H7 (cell line): ENCODE data around the gene INTS6L. TPM values are rescaled to one million over a fixed set of nuclear protein-coding genes. Genes with fewer than 3 reads are reported as not detected.
A peak's percentile ranks its signal among the peaks of the same experiment; 100 is the strongest.

Experiments
- DNase-seq: peaks from one replicate; pipeline ENCODE4 v3.0.0; 2012
- H3K27me3 ChIP-seq: 2 replicates; pipeline ENCODE4 v1.6.0; 2011; ENCODE audit warnings: mild to moderate bottlenecking, low read length; ENCODE audit not compliant: control insufficient read depth, insufficient read depth
- H3K36me3 ChIP-seq: replicated peaks from 2 replicates; pipeline ENCODE4 v1.5.1; 2011; ENCODE audit warnings: low read length; ENCODE audit not compliant: control insufficient read depth, insufficient read depth
- H3K4me3 ChIP-seq: 2 replicates; pipeline ENCODE4 v1.5.1; 2011; ENCODE audit warnings: low read depth, mild to moderate bottlenecking, control low read depth, low read length, moderate library complexity; ENCODE audit not compliant: insufficient read depth
- total RNA-seq: library from RNA; depleted of rRNA; stranded (reverse); fragments of >200 nt; shearing (Covaris generic); gene quantifications from 2 replicates; pipeline ENCODE4 v1.2.3, GENCODE V29; 2014

Gene INTS6L
- total RNA-seq, 1 experiment from 2014 or later, result 12.4 TPM

DNA sequence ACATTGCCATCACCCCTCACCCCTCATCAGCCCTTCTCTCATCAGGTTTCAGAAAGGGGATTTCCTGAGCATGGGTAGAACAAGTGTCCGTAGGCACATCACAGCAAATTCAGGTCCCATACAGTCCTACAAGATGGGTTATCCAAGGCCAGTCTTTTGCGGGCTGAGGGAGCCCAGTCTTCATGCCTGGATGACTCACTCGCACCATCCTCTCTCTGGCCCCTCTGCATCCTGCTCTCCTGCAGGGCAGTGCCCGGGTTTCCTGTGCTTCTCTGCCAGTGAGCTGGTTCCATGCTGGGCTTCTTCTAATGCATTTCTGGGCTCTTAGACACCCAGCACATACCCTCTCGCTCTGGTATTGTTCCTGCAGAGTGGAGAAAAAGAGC lies 7.3 kb upstream of the INTS6L start:
- no peak for DNase-seq
- Histone ChIP-seq H3K27me3 (no peaks in the 10 kb centered on the region), H3K4me3 (no peak overlapping the region), H3K36me3 (no peaks in the 10 kb centered on the region)

DNA sequence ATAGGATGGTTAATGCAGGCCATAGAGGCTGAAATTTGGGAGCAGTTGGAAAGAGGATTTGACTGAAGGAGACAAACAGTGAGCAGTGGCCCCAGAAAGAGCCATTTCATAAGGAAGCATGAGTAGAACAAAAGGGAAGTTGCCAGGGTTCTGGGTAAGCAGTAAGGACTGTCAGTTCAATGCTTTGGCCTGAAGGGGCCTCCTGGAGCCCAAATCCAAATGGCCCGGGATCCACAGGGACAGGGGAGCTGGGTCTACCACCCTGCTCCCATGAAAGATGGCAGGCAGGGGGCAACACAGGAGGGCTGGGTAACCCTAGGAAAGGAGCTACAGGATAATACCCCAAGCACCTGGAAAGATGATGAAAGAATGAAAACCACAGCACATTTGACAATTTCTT lies 4.1 kb upstream of the INTS6L start:
- Histone ChIP-seq H3K4me3 (no peak overlapping the region), H3K27me3 (no peaks in the 10 kb centered on the region), H3K36me3 (no peaks in the 10 kb centered on the region)
- DNase-seq, result peak; percentile 11

DNA sequence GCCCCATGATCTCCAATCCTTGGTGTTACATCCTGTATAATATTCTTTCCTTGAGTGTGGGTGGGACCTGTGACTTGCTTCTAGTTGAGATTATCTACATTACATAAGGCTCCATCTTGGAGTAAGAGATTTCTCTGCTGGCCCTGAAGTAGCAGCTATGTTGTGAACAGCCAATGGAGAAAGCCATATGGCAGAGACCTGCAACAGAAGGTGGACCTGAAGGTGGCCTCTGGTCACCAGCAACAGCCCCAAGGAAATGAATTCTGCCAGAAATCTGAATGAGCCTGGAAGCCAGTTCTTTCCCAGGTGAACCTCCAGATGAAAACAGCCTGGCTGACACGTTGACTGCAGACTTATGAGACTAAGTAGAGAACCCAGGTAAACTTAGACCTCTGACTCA lies 2.3 kb upstream of the INTS6L start:
- Histone ChIP-seq H3K27me3 (no peaks in the 10 kb centered on the region), H3K4me3 (no peak overlapping the region), H3K36me3 (no peaks in the 10 kb centered on the region)
- DNase-seq, result no peak

DNA sequence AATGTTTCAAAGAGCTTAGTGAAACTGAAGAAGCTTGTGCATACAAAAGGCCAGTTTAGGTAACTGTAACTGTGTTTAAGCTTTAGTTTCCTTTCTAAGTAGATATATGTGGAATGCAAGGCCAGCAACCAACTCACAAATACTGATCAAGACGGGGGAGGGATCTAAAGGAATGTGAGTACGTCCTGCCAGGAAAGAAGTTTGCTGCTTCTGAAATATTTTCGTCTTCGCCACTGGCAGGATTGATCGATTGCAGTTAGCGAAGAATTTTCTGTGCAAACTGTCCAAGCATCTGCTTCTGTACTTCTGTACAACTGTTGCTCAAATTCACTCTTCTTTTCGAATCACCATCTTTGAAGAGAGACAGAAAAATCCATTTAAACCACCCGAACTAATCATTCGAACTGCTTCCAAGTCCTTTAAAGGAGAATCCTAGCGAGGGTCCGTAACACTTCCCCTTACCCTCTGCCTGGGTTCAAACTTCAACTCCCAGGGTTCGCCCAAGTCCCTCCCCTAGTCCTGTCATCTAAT lies 373 bp upstream of the INTS6L start:
- Histone ChIP-seq H3K4me3 (peak overlapping the region; percentile 23), H3K36me3 (no peaks in the 10 kb centered on the region), H3K27me3 (no peaks in the 10 kb centered on the region)
- no peak for DNase-seq

DNA sequence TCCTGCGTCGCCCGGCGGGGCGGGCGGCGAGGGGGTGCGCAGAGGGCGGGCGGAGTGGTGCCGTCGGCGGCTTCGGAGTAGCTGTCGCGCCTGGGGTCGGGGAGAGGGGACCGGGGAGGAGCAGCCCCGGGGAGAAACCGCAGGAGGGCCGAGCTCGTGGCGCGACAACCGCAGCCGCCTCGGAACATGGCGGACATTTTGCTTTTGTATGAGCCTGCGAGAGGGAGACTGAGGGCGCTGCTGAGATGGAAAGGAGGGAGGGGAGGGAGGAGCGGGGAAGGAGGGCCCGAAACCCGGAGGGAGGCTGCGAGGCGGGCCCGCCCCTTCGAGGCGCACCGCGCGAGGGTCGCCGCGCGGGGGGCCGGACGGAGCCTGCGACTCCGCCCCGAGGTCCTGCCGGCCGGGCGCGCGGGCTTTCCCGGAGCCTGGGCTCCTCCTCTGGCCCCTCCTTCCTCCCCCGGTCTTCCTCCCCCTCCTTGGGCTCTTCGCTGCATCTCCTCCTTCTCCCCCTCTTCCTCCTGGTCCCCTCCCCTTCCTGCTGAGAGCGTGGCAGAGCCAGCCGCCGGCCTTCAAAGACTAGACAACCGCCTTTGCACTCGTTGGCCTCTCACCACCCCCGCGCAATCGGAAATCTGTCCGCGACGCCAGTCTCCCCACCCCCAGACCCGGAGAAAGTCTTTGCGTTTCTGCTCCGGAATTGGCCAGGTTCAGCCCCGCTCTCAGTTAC lies 1.1 kb downstream of the INTS6L start:
- Histone ChIP-seq H3K4me3 (peak overlapping the region; percentile 77), H3K27me3 (no peaks in the 10 kb centered on the region), H3K36me3 (no peaks in the 10 kb centered on the region)
- DNase-seq, result peak; percentile 83

DNA sequence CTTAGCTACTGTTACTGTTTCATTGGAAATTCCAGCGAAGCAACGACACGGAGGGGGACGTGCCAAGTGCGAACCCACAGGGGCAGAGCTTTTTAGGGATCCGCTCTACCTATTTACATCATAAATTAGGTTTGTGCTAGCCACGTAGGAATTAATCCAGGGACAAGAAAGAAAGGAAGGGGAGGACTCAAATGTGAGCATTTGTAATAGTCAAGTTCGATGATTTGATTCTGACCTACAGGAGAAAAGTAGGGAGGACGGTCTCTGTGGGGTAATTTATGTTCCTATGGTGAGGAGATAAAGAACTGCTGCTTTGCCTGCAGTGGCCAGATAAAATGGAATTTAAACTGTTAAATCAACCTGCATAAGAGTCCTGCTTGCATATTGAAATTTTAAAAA lies 1.7 kb downstream of the INTS6L start:
- H3K4me3 ChIP-seq, result peak overlapping the region; percentile 63
- no peaks in the 10 kb centered on the region for H3K36me3 ChIP-seq
- DNase-seq, result no peak
- no peaks in the 10 kb centered on the region for H3K27me3 ChIP-seq

DNA sequence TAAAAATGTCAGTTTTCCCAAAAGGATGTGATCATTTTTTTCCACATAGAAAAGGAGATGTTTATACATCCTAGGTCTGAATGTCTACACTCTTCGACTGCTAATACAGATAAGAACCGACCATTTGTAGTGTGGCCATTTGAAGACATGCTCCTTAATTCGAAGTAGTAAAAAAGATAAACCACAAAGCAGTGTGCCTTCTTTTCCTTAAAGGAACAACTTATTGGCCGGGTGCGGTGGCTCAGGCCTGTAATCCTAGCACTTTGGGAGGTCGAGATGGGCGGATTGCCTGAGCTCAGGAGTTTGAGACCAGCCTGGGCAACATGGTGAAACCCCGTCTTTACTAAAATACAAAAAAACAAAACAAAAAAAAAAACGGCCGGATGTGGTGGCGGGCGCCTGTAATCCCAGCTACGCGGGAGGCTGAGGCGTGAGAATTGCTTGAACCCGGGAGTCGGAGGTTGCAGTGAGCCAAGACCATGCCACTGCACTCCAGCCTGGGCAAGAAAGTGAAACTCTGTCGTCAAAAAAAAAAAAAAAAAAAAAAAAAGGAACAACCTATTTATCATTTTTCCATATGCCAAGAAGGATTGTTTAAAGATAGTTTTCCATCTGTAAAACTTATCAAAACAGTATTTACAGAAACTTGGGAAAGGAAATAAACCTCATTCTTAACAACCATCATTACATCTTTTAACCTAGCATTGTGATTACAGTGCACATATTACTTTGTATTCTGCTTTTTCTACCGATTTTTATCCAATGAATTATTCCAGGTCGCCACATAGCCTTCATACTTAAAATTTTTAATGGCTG lies 2.6 kb downstream of the INTS6L start:
- Histone ChIP-seq H3K36me3 (no peaks in the 10 kb centered on the region), H3K27me3 (no peaks in the 10 kb centered on the region), H3K4me3 (no peak overlapping the region)
- DNase-seq, result no peak

DNA sequence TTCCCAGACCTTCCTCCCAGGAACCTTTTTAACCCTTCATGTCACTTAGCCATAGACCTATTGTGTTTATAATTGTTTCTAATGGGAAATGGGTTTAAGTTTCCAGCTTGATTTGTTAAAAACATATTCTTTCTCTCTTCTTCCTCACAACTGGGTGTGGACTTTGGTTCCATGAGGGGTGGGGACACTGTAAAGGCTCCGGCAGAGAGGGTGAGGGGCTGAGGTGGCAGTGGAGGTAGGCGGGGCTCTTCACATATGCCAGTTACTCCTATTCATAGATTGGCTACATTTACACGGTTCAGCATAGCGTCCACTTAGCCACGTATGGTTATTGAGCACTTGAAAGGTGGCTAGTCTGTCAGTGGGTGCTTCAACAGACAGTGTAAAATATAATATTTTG lies 7.8 kb downstream of the INTS6L start:
- H3K4me3 ChIP-seq, result no peak overlapping the region
- no peak for DNase-seq
- no peaks in the 10 kb centered on the region for H3K36me3 ChIP-seq
- H3K27me3 ChIP-seq, result no peaks in the 10 kb centered on the region

DNA sequence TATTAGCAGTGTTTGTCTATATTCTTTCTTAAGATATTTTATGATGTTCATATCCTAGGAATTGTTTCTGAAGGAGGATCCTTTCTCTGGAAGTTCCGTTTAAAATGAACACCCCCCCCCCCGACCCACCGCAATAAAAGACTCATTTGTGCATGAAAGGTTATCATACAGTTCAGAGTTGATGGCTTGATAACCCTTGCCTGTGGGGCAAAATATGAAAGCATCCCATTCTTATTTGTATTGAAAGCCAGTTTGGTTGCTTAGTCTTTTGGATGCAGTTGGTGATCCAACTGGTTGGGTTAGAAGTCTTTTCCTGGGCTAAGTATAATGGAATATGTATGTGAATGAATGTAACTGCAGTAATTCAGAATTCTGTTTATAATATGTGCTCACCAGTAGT lies 8.3 kb downstream of the INTS6L start:
- H3K36me3 ChIP-seq, result no peaks in the 10 kb centered on the region
- DNase-seq, result no peak
- no peak overlapping the region for H3K4me3 ChIP-seq

DNA sequence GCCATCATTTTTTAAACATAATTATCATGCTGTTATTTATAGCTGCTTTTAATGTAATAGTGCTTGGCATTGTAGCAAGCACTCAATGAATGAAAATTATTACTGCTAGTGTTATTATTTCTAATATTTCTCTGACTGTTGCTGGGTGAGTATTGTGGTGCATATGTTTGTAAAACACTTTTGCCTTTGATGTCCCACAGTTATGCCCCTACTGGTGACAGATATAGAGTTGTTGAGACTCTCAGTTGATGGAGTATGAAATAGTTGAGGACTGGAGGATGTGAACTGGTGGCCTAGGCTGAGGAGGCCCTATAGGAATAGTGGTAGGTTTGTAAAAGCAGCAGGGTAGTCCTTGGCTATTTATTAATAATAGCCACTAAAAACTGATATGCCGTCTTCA lies 9.6 kb downstream of the INTS6L start:
- Histone ChIP-seq H3K4me3 (no peak overlapping the region), H3K36me3 (no peaks in the 10 kb centered on the region), H3K27me3 (no peaks in the 10 kb centered on the region)
- no peak for DNase-seq

More for the DNA sequence above, 8.3 kb downstream of the INTS6L start:
- H3K27me3 ChIP-seq, result no peaks in the 10 kb centered on the region

DNA sequence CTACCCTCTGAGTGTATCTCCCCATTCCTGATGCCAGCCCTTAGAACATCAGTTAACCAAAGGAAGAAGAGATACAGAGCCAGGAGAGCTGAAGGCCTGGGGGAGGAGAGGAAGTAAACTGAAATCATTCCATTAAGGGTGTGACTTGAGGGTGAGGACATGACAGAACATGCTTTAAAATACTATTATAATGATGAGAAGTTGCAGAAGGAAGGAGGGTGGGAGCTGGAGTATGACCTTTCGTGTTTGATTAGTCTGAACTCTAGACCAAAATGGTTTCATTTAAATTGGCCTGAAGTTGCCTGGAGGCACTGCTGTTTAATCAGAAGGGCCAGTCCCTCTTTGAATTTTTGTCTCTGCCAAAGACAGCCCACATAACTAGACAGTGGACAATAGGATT lies 11.4 kb downstream of the INTS6L start:
- H3K36me3 ChIP-seq, result no peaks in the 10 kb centered on the region
- no peak for DNase-seq
- no peak overlapping the region for H3K4me3 ChIP-seq
- no peaks in the 10 kb centered on the region for H3K27me3 ChIP-seq

DNA sequence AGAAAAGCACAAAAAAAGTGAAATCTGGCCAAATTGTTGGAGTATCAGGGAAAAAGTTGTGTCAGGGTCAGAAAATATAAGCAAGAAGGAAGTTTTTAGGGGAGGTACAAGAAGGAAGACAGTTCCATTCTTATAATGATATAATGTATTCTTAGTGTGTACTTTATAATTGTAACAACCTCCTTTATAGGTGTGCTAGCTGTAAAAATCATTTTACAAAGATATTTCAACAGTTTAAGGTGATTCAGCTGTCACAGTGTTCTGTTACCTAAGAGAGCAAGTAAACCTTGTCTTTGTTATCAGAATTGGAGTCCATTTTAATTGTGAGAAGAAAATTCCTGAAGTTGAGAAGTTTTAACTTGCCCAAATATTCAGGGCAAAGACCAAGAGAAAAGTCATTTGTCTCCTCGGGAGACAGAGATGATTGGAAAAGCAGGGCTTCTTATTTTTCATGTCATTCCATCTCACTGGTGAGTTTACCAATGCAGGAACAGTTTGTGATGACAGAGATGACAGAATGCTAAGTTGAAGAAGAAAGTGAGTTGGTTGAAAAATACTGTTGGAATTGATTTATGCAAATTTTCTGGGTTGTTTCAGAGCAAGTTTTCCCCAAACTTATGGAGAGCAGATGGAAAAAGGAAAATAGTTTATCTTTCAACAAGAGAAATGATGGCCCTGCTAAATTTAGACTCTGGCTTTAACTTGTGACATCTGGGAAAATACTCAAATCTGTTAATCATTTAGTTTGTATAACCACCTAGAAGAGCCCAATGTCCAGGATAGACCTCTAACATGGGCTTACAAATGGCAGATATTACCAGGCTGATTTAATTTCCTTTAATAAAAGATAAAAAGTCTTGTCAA lies 14.8 kb downstream of the INTS6L start:
- Histone ChIP-seq H3K4me3 (no peak overlapping the region), H3K36me3 (no peaks in the 10 kb centered on the region), H3K27me3 (no peaks in the 10 kb centered on the region)
- DNase-seq, result no peak

DNA sequence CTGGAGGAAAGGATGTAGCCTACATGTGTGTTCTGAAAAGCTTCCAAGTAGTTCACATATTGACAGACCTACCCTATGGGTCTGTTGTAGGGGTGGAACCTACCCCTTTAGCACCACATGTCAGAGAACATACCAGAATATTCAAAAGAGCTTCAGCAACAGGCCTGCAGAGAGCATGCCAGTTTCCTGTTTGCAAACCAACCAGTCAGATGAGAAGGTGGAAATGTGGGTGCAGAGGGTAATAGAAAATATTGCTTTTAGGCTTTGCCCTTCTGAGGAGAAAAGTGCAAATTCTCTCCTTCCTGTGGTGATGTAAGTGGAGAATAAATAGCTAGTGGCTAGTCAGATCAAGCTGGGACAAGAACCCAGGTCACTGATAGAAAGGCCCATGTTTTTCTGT lies 16.4 kb downstream of the INTS6L start:
- no peak for DNase-seq
- no peak overlapping the region for H3K4me3 ChIP-seq
- no peaks in the 10 kb centered on the region for H3K36me3 ChIP-seq
- no peaks in the 10 kb centered on the region for H3K27me3 ChIP-seq

DNA sequence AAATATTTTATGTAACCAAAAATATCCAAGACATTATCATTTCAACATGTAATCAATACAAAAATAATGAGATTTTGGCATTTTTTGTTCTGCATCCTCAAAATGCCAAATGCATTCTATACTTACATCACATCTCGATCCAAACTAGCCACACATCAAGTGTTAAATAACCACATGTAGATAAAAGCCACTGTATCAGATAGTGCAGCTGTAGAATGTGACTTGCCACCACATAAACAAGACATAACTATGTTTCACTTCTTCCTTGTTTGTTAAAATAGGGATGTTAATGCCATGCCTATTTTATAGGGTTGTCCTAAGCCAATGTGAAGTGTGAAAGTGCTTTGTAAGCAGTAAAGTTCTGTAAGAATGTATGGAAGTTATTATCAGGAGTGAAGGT lies 20.9 kb downstream of the INTS6L start:
- DNase-seq, result no peak
- Histone ChIP-seq H3K4me3 (no peak overlapping the region), H3K36me3 (no peaks in the 10 kb centered on the region), H3K27me3 (no peaks in the 10 kb centered on the region)
